ENCODE measurements around the gene RACGAP1.

Gene RACGAP1

GRCh38 chr12:50025187-50026059, at the start of gene RACGAP1:
Gene RACGAP1 (minus strand): TSS chr12:50025494. CDS start chr12:50016715, 8,779 bp downstream.
- peak; percentile 98 for DNase-seq

- DNase-seq, result no peak
These were observed 48.4 kb upstream of the RACGAP1 start for GRCh38 chr12:50073712-50074111.

GRCh38 chr12:50073206-50073605, 47.9 kb upstream of the RACGAP1 start:
- no peak for DNase-seq

GRCh38 chr12:50072198-50072907, 47.1 kb upstream of the RACGAP1 start:
- no peak for DNase-seq

GRCh38 chr12:50070314-50071060, 45.2 kb upstream of the RACGAP1 start:
- DNase-seq, result peak; percentile 89

GRCh38 chr12:50069539-50069938, 44.2 kb upstream of the RACGAP1 start:
- DNase-seq, result no peak

GRCh38 chr12:50069069-50069468, 43.8 kb upstream of the RACGAP1 start:
- DNase-seq, result no peak

GRCh38 chr12:50066402-50066801, 41.1 kb upstream of the RACGAP1 start:
- no peak for DNase-seq

GRCh38 chr12:50065726-50066310, 40.5 kb upstream of the RACGAP1 start:
- DNase-seq, result no peak

GRCh38 chr12:50062728-50063460, 37.6 kb upstream of the RACGAP1 start:
- peak; percentile 71 for DNase-seq

- DNase-seq, result no peak
These were observed 36.8 kb upstream of the RACGAP1 start for GRCh38 chr12:50061946-50062686.

GRCh38 chr12:50061171-50061570, 35.9 kb upstream of the RACGAP1 start:
- no peak for DNase-seq

GRCh38 chr12:50060120-50060468, 34.8 kb upstream of the RACGAP1 start:
- no peak for DNase-seq

- no peak for DNase-seq
These were observed 34.3 kb upstream of the RACGAP1 start for GRCh38 chr12:50059440-50060119.

GRCh38 chr12:50058743-50059312, 33.5 kb upstream of the RACGAP1 start:
- no peak for DNase-seq

GRCh38 chr12:50057896-50058670, 32.8 kb upstream of the RACGAP1 start:
- DNase-seq, result no peak

- peak; percentile 89 for DNase-seq
These were observed 31.9 kb upstream of the RACGAP1 start, which contains the start of gene ASIC1 for GRCh38 chr12:50057000-50057841. Gene ASIC1 (plus strand): TSS chr12:50057596. CDS start chr12:50058767, 1,171 bp downstream.

GRCh38 chr12:50056639-50056976, 31.3 kb upstream of the RACGAP1 start:
- DNase-seq, result no peak
